GM10266 (cell line): ENCODE measurements around the gene PTPRB.

ENCODE experiments used
- DNase-seq: peaks from one replicate; pipeline ENCODE4 v3.0.0; 2012; ENCODE audit errors: extremely low spot score
- CTCF ChIP-seq: IDR thresholded peaks from 2 replicates; pipeline ENCODE4 v1.5.1; 2012; ENCODE audit warnings: mild to moderate bottlenecking, low read depth; ENCODE audit not compliant: control insufficient read depth, insufficient read depth; ENCODE audit errors: missing control alignments

PTPRB gene

GRCh38 chr12:70557583-70558191 lies 79.5 kb downstream of the PTPRB start:
- no peak for DNase-seq
- TF ChIP-seq CTCF: no peak

- TF ChIP-seq CTCF: no peak
- DNase-seq: no peak
Measured at GRCh38 chr12:70556179-70556869, 80.9 kb downstream of the PTPRB start.

- TF ChIP-seq CTCF: no peak
- no peak for DNase-seq
Measured at GRCh38 chr12:70555081-70555480, 82.1 kb downstream of the PTPRB start.

- DNase-seq: no peak
- no peak for TF ChIP-seq CTCF
Measured at GRCh38 chr12:70553391-70553859, 83.8 kb downstream of the PTPRB start.

- no peak for TF ChIP-seq CTCF
Measured at GRCh38 chr12:70551731-70552130, 85.5 kb downstream of the PTPRB start.

GRCh38 chr12:70550180-70550577 lies 87.0 kb downstream of the PTPRB start:
- DNase-seq: no peak
- TF ChIP-seq CTCF: no peak

More at GRCh38 chr12:70551731-70552130, 85.5 kb downstream of the PTPRB start:
- DNase-seq: no peak
